Activated effector memory CD4-positive, alpha-beta T cell treated with anti-CD3 and anti-CD28 coated beads, Interleukin-2, amount 50 U/mL, for 16 hours (primary cell): ENCODE results near the gene FAM131A.
"Not testable (repeated sequence)": the region's sequence is repeated elsewhere in the genome, so short reads cannot be mapped to it uniquely, and the experiment has no call there.

Experiments
- DNase-seq: peaks from one replicate; pipeline ENCODE4 v3.0.0-alpha.2; 2020

The FAM131A gene

GRCh38 chr3:184317201-184317600, 20.2 kb upstream of the FAM131A start:
- no peak for DNase-seq

GRCh38 chr3:184320104-184320445, 17.3 kb upstream of the FAM131A start:
- DNase-seq: peak; percentile 80

GRCh38 chr3:184321666-184322065, 15.7 kb upstream of the FAM131A start:
- no peak for DNase-seq

- DNase-seq: no peak
These were observed 14.5 kb upstream of the FAM131A start for GRCh38 chr3:184322731-184323487.

GRCh38 chr3:184323696-184324095, 13.7 kb upstream of the FAM131A start:
- no peak for DNase-seq

DNA sequence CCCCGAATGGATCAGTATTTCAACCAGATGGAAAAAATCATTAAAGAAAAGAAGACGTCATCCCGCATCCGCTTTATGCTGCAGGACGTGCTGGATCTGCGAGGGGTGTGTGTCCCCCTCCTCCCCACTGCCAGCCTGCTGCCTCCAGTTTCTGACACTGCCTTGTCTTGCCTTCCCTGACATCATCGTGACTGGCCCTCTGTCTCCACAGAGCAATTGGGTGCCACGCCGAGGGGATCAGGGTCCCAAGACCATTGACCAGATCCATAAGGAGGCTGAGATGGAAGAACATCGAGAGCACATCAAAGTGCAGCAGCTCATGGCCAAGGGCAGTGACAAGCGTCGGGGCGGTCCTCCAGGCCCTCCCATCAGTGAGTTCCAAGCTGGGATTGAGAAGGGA, 12.1 kb upstream of the FAM131A start:
- no peak for DNase-seq

DNA sequence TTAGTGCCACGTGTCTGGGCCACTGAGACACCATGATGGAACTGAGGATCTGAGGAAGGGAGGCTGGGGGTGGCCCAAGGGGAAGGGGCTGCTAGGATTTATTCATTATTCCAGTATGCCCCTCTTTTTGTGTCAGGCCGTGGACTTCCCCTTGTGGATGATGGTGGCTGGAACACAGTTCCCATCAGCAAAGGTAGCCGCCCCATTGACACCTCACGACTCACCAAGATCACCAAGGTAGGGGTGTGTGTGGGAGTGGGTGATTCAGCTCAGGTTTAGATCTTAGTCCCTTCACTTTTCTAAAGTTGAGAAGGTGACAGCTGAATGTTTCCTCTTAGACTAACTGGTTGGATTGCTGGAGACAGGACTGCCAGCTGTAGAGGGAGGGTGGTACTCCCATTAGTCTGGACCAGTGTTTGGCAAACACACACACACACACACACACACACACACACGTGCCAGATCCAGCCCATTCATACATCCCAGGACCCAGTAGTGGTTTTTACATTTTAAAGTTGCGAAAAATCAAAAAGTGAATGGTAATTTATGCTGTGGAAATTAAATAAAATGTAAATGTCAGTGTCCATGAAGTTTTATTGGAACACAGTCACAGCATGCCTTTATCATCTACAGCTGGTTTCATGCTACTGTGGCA, 11.6 kb upstream of the FAM131A start:
- DNase-seq: peak; percentile 78

- no peak for DNase-seq
These were observed 10.2 kb upstream of the FAM131A start for GRCh38 chr3:184327171-184327570.

GRCh38 chr3:184328516-184328915, 8.9 kb upstream of the FAM131A start:
- DNase-seq: no peak

DNA sequence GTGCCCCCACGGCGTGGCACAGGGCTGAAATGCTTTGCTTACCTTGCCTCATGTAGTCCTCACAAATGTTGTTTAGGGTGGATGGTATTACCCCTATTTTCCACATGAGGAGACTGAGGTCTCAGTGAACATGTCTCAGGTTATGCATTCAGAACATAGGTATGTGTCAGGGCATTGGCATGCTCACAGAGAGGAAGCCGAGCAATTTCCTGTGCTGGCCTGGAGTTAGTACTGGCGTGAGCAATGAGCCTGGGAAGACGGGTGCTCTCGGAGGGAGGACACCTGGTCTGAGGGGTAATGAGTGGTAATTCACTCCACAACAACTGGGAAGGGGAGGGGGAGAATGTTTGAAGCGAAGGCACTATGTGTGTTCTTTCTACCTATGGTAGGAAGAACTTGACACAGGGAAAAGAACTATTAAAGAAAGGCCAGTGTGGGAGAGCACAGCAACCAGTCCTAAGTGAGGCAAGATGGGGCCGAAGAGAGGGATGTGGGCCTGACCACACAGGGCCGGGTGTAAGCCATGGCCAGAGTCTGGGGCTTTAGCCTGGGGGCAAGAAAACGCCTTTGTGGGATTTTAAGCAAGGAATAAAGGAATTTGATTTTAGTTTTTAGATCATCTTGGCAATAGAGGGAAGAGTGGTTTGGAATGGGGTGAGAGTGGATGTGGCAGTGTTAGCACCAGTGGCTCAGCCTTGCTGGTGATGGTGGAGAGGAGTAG, 4.9 kb upstream of the FAM131A start:
- no peak for DNase-seq

- DNase-seq: no peak
These were observed 4.2 kb upstream of the FAM131A start for GRCh38 chr3:184333190-184333589.

DNA sequence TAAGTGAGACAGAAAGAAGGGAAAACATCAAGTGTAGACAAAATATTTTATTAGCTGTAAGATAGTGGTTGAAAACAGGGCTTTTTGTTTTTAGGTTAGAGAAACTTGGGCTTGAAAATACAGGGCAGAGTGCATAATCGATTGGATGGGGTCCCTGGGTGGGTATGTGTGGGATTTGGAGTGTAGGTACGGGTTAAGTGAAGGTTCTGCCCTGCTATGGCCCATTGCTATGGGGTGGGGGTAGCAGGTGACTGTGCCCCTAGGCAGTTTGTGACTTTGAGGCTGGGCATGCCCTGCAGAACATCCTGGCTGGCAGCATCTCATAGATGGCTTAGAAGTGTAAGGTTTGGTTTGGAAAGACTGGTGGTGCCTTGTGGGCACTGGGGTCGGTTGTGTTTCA, 3.7 kb upstream of the FAM131A start:
- no peak for DNase-seq

GRCh38 chr3:184334470-184335158, 2.8 kb upstream of the FAM131A start:
- DNase-seq: peak; percentile 79

DNA sequence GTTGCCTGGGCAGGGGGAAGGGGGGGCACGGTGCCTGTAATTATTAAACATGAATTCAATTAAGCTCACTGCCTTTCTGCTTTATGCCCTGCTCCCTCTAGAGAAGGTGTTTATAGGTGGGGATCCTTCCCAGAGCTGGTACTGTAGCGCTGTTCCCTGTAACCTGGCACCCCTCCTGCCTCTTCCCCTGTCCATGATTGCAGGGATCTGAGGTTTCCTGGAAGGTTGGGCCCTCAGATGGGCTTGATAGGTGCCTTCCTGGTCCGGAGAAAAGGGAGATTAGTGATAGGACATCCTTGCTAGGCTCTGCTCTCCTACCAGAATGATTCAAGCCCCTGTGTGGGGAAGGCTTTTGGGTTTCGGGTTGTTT, 2.1 kb upstream of the FAM131A start:
- DNase-seq: no peak

DNA sequence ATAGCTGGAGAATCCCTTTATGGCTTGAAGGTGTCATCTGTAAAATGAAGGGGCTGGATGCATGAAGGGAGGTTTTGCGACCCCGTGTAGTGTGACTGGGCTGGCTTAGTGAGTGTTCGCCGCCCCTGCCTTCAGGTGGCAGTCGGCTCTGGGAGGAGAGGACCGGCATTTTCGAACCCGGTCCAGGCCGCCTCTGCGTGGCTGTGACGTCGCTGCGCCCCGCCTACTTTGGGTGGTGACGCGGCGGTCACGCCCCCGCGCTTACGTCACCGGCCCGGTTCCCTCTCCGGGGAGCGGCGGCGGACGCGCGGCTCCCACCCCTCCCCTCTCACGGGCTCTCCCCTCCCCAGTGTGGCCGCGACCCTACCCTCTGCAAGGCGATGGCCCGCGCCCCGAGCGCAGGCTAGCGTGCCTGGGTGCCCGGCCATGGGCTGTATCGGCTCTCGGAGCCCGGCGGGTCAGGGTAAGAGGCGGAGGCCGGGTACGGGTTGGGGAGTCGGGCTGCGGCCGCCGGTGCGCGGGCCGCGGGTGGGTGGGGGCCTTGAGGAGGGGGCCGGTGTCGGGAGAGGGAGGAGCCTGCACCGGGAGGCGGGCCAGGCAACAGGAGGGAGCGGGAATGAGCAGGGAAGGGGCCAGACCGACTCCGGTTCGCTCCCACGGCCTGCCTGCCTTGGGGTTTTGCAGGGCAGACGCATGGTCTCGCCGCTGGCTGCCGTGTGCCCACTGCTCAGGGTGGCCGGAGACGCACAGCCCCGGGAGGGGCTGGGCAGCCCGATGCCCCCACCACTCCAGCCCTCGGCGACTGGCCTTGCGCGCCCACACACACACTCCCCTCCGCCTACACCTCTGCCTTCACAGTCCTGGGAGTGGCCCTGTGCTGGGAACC, 1.5 kb upstream of the FAM131A start:
- DNase-seq: peak; percentile 95

DNA sequence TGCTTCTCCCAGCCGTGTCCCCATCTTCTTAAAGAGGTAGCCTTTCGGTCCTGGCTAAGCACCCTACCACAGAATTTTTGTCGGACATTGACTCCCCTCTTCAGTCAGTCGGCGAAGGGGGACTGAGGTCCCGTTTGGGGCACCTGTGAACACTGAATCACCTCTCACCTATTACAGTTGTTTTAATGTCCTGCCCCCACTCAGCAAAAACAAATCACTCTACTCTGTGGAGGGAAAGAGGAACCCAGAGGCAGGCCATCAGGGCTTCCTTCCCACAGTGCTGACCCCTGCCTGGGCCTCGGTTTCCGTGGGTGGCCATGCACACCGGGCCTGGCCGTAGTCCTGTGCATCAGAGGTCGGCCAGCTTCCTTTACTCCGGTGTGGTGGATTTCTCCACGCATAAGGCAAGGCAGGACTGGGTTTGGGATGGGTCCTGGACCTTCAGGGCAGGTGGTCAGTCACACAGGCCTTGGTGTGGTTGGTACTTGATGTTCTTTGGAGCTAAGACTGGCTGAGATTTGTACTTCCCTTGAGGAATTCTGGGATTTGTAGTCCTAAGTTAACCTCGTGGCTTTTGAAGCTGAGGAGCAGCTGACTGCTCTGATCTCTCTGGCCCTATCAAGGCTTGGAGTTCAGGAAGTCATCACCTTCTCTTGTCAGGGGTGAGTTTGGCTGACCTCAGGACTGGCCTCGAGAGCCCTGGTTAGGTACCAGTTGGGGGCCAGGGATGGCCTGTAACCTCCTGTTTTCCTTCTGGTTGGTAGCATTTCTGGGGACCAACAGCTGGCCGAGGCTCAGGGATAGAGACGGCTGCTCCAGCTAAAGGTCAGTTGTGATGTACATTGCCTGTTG, 627 bp upstream of the FAM131A start:
- no peak for DNase-seq

DNA sequence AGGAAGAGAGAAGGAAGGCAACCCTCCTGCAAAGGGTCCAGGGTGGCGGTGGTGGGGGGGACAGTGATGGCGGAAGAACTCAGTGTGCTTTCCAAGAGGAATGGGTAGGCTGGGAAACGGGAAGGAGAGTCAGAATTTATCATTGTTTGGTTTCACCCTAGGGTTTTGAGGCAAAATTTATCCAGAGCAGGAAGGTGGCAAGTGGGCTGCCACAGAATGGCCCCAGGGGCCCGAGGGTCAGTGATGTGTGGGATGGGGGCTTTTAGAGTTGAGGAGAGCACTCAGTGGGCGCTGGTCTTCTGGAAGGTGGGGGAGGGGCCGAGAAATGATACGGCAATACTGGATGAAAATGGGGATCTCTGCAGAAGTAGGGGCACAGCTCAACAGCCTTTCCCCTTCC, 581 bp downstream of the FAM131A start:
- DNase-seq: no peak

DNA sequence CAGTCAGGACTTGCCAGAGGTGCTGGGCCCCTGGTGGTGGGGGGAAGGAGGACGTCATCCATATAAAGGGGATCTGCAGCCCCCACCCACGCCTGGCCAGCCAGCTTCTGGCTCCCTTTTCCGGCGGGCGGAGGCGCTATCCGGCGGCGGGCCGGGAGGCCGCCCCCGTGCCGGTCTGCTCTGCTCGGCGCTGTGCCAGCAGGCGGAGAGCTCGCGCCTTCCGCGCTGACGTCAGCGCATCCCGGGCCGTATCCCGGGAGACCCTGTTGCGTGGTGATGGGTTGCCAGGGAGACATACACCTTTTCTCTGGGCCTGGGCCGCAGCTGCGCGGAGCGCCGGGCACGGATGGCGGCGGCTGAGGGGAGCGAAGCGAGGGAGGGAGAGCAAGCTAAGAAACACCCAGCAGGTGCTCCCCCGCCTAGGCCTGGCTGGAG, 1.1 kb downstream of the FAM131A start:
- peak; percentile 71 for DNase-seq

GRCh38 chr3:184339001-184339400, 1.6 kb downstream of the FAM131A start:
- no peak for DNase-seq

GRCh38 chr3:184339451-184340135, 2.2 kb downstream of the FAM131A start:
- not testable (repeated sequence) for DNase-seq

- DNase-seq: no peak
These were observed 4.5 kb downstream of the FAM131A start for GRCh38 chr3:184341925-184342324.
